IMR-90 (cell line): ENCODE data around the gene TMEM52B. TPM values are rescaled to one million over a fixed set of nuclear protein-coding genes. Genes with fewer than 3 reads are reported as not detected.
A peak's percentile ranks its signal among the peaks of the same experiment; 100 is the strongest.
"Not testable (repeated sequence)": the region's sequence is repeated elsewhere in the genome, so short reads cannot be mapped to it uniquely, and the experiment has no call there.

ENCODE experiments used
- ATAC-seq: fragments of 200-7000 bp; cut with Tn5 transposase; 2 replicates; pipeline ENCODE4 v1.9.1; 2020; ENCODE audit warnings: low read depth, mild to moderate bottlenecking, moderate library complexity
- BruUV-seq: library from RNA; stranded (reverse); fragments of 400-500 nt; replicated peaks from 2 replicates; lab custom pipeline; 2021; lab: Mats Ljungman, UMichigan
- CTCF ChIA-PET: fragments of 300-600 bp; formaldehyde crosslinking; extraction: SDS; loops from one replicate; lab custom pipeline; 2021; ENCODE audit warnings: antibody characterized with exemption; lab: Yijun Ruan, JAX
- POLR2A ChIA-PET: fragments of 300-600 bp; sonication (Branson Sonifier 250); formaldehyde crosslinking; loops from one replicate; lab custom pipeline; 2022; ENCODE audit warnings: antibody characterized with exemption; ENCODE audit not compliant: unreplicated experiment; lab: Charles Lee
- DNase-seq: peaks from one replicate; pipeline ENCODE4 v3.0.0; 2013
- H2AFZ ChIP-seq: replicated peaks from 2 replicates; pipeline ENCODE3; 2013; ENCODE audit warnings: low read length, mild to moderate bottlenecking; ENCODE audit not compliant: poor library complexity
- H2AK5ac ChIP-seq: 2 replicates; pipeline ENCODE4 v1.6.1; 2013; ENCODE audit warnings: low read depth, low read length, inconsistent platforms
- H2AK9ac ChIP-seq: replicated peaks from 2 replicates; pipeline ENCODE3; 2013; ENCODE audit warnings: mild to moderate bottlenecking, low read depth, low read length, moderate library complexity; ENCODE audit not compliant: poor library complexity
- H2BK120ac ChIP-seq: 2 replicates; pipeline ENCODE4 v1.6.1; 2013; ENCODE audit warnings: low read depth, low read length, inconsistent platforms
- H2BK15ac ChIP-seq: 3 replicates; pipeline ENCODE4 v1.6.1; 2013; ENCODE audit warnings: low read depth, low read length, inconsistent platforms
- H2BK20ac ChIP-seq: 2 replicates; pipeline ENCODE4 v1.6.1; 2013; ENCODE audit warnings: low read depth, mild to moderate bottlenecking, inconsistent platforms, low read length, moderate library complexity
- H2BK5ac ChIP-seq: 2 replicates; pipeline ENCODE4 v1.6.1; 2013; ENCODE audit warnings: mild to moderate bottlenecking, low read depth, low read length, inconsistent platforms; ENCODE audit not compliant: poor library complexity, severe bottlenecking
- H3K14ac ChIP-seq: replicated peaks from 2 replicates; pipeline ENCODE4 v1.6.1; 2013; ENCODE audit warnings: low read depth, low read length, inconsistent platforms
- H3K18ac ChIP-seq: 2 replicates; pipeline ENCODE4 v1.6.1; 2013; ENCODE audit warnings: low read depth, low read length, control low read depth
- H3K23ac ChIP-seq: 2 replicates; pipeline ENCODE4 v1.6.1; 2013; ENCODE audit warnings: low read depth, low read length, inconsistent platforms
- H3K27ac ChIP-seq: 2 replicates; pipeline ENCODE4 v1.5.1; 2013; ENCODE audit warnings: mild to moderate bottlenecking, control low read depth, low read length; ENCODE audit not compliant: insufficient read depth
- H3K27me3 ChIP-seq: 2 replicates; pipeline ENCODE4 v1.6.1; 2013; ENCODE audit warnings: low read length; ENCODE audit not compliant: control insufficient read depth, insufficient read depth
- H3K36me3 ChIP-seq: 2 replicates; pipeline ENCODE4 v1.6.1; 2013; ENCODE audit warnings: low read length, mixed read lengths; ENCODE audit not compliant: control insufficient read depth, insufficient read depth
- H3K4ac ChIP-seq: 2 replicates; pipeline ENCODE4 v1.6.1; 2013; ENCODE audit warnings: low read depth, low read length, inconsistent platforms
- H3K4me1 ChIP-seq: 2 replicates; pipeline ENCODE4 v1.6.1; 2013; ENCODE audit warnings: low read length, mixed read lengths; ENCODE audit not compliant: control insufficient read depth, insufficient read depth
- H3K4me2 ChIP-seq: 2 replicates; pipeline ENCODE4 v1.6.1; 2013; ENCODE audit warnings: low read depth, mild to moderate bottlenecking, control low read depth, low read length, moderate library complexity
- H3K4me3 ChIP-seq: 2 replicates; pipeline ENCODE4 v1.5.1; 2013; ENCODE audit warnings: low read depth, mild to moderate bottlenecking, control low read depth, low read length, moderate library complexity; ENCODE audit not compliant: insufficient read depth
- H3K56ac ChIP-seq: 2 replicates; pipeline ENCODE4 v1.6.1; 2013; ENCODE audit warnings: low read length, inconsistent platforms; ENCODE audit not compliant: insufficient read depth; ENCODE audit errors: extremely low read depth
- H3K79me1 ChIP-seq, 2 experiments: 2 replicates each; pipeline ENCODE4 v1.6.1; 2013; ENCODE audit warnings: low read length in 2 of 2, inconsistent platforms in 1 of 2, low read depth in 1 of 2
- H3K9ac ChIP-seq: 2 replicates; pipeline ENCODE4 v1.6.1; 2013; ENCODE audit warnings: low read depth, low read length, control low read depth
- H3K9me1 ChIP-seq: 2 replicates; pipeline ENCODE4 v1.6.1; 2013; ENCODE audit warnings: low read length, inconsistent platforms; ENCODE audit not compliant: insufficient read depth
- H3K9me3 ChIP-seq: 2 replicates; pipeline ENCODE4 v1.6.1; 2013; ENCODE audit warnings: low read length; ENCODE audit not compliant: control insufficient read depth, insufficient read depth
- H4K20me1 ChIP-seq: 2 replicates; pipeline ENCODE4 v1.6.1; 2013; ENCODE audit warnings: low read length, inconsistent platforms; ENCODE audit not compliant: insufficient read depth
- H4K5ac ChIP-seq: 2 replicates; pipeline ENCODE4 v1.6.1; 2013; ENCODE audit warnings: mild to moderate bottlenecking, low read depth, low read length, control low read depth
- H4K8ac ChIP-seq, 2 experiments: 2 replicates each; pipeline ENCODE4 v1.6.1; 2013; ENCODE audit warnings: low read depth in 2 of 2, low read length in 2 of 2, control low read depth in 1 of 2, inconsistent platforms in 1 of 2
- H4K91ac ChIP-seq: 2 replicates; pipeline ENCODE4 v1.6.1; 2013; ENCODE audit warnings: low read depth, low read length, inconsistent platforms; ENCODE audit not compliant: insufficient read depth
- BHLHE40 ChIP-seq: fragments of 150-350 bp; IDR thresholded peaks from 2 replicates; pipeline ENCODE4 v1.6.1; 2016; ENCODE audit warnings: mild to moderate bottlenecking, low read depth, low read length
- CHD1 ChIP-seq: IDR thresholded peaks from 2 replicates; pipeline ENCODE4 v1.6.1; 2012; ENCODE audit warnings: low read depth, low read length, improper control_type of control experiment
- MAZ ChIP-seq: IDR thresholded peaks from 2 replicates; pipeline ENCODE4 v1.6.1; 2012; ENCODE audit warnings: low read depth, mild to moderate bottlenecking, low read length, improper control_type of control experiment, moderate library complexity, borderline replicate concordance
- MXI1 ChIP-seq: IDR thresholded peaks from 2 replicates; pipeline ENCODE4 v1.6.1; 2012; ENCODE audit warnings: low read depth, mild to moderate bottlenecking, low read length, moderate library complexity, borderline replicate concordance
- NFE2L2 ChIP-seq: fragments of 150-350 bp; IDR thresholded peaks from 2 replicates; pipeline ENCODE4 v1.6.1; 2016; ENCODE audit warnings: low read depth, mild to moderate bottlenecking, low read length
- POLR2A ChIP-seq: IDR thresholded peaks from 2 replicates; pipeline ENCODE4 v1.6.1; 2012; ENCODE audit warnings: mild to moderate bottlenecking, low read depth, low read length
- RAD21 ChIP-seq: IDR thresholded peaks from 2 replicates; pipeline ENCODE4 v1.6.1; 2012; ENCODE audit warnings: low read length, improper control_type of control experiment
- RCOR1 ChIP-seq: IDR thresholded peaks from 2 replicates; pipeline ENCODE4 v1.6.1; 2012; ENCODE audit warnings: mild to moderate bottlenecking, low read length, improper control_type of control experiment; ENCODE audit not compliant: insufficient replicate concordance
- WGBS, 2 experiments: methylation state at CpG; one replicate each; pipeline versions ENCODE4 v1.1.5 to v1.1.7; 2013; ENCODE audit warnings: missing lambda C conversion rate in 2 of 2; ENCODE audit not compliant: insufficient read length in 1 of 2; ENCODE audit errors: extremely low coverage in 2 of 2; 5-methylcytosine and 5-hydroxymethylcytosine counted together
- dilution Hi-C: fragments of 300-500 bp; cut with HindIII; formaldehyde crosslinking; loops from one replicate; pipeline ENCODE4 v1.14.3; 2018; ENCODE audit warnings: low sequenced_read_pairs; ENCODE audit not compliant: unreplicated experiment
- in situ Hi-C: fragments of 300-500 bp; cut with MboI; formaldehyde crosslinking; loops from 3 replicates; pipeline ENCODE4 v1.14.3; 2019; ENCODE audit warnings: low sequenced_read_pairs, inconsistent platforms, mixed read lengths
- intact Hi-C: fragments of 100-400 bp; cut with micrococcal nuclease; formaldehyde crosslinking; loops from 2 replicates; pipeline ENCODE4 v1.10.0; 2022
- polyA plus RNA-seq, 3 experiments: library from polyadenylated mRNA; depleted of rRNA; stranded (reverse); fragments of >200 nt; gene quantifications; 2 replicates each; pipeline ENCODE4 v1.2.3, GENCODE V29; 2012; ENCODE audit warnings: low replicate concordance in 1 of 3
- total RNA-seq: library from RNA; depleted of rRNA; stranded (reverse); fragments of >200 nt; gene quantifications from 2 replicates; pipeline ENCODE4 v1.2.3, GENCODE V29; 2012
- TF ChIP-seq, protein P1 (sequence below): fragments of 150-350 bp; IDR thresholded peaks from 2 replicates; pipeline ENCODE4 v1.6.1; 2016; ENCODE audit warnings: low read depth, mild to moderate bottlenecking, low read length, moderate library complexity, borderline replicate concordance

The TMEM52B gene
- total and polyA plus RNA-seq, 2 of the 4 experiments (the other 2 are of a cell fraction), result 2.0 to 3.6 TPM

DNA sequence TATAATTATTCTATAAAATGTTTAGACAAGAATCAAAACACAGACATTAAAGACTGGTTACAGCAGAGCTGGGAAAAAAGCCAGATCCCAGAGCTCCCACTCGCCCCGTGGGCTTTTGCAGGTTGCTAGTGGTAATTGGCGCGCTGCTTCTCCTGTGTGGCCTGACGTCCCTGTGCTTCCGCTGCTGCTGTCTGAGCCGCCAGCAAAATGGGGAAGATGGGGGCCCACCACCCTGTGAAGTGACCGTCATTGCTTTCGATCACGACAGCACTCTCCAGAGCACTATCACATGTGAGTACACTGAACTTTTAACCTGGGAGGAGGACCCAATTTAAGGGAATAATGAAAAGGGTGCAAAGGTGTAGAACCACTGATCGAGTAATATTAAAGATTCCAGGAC is 7.5 kb downstream of the TMEM52B start:
- in situ Hi-C loops (no loop called here), dilution Hi-C loops (no loop called here), intact Hi-C loops (no loop called here)
- peak overlapping the region; percentile 39; the same call in 1 of the 2 replicates for H3K27ac ChIP-seq
- ATAC-seq (no peak), DNase-seq (no peak)
- TF ChIP-seq MAZ, result no peak
- TF ChIP-seq, protein P1, sequence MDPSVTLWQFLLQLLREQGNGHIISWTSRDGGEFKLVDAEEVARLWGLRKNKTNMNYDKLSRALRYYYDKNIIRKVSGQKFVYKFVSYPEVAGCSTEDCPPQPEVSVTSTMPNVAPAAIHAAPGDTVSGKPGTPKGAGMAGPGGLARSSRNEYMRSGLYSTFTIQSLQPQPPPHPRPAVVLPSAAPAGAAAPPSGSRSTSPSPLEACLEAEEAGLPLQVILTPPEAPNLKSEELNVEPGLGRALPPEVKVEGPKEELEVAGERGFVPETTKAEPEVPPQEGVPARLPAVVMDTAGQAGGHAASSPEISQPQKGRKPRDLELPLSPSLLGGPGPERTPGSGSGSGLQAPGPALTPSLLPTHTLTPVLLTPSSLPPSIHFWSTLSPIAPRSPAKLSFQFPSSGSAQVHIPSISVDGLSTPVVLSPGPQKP, result no peak
- no peak for TF ChIP-seq CHD1
- TF ChIP-seq RCOR1, result no peak
- TF ChIP-seq POLR2A, result no peak
- TF ChIP-seq BHLHE40, result no peak
- no peak for TF ChIP-seq NFE2L2
- TF ChIP-seq RAD21, result no peak
- no peak for TF ChIP-seq MXI1
- peak overlapping the region; percentile 73 for H4K91ac ChIP-seq
- H3K14ac ChIP-seq, result no peak overlapping the region
- no peak overlapping the region for H3K56ac ChIP-seq
- CTCF ChIA-PET, result no interaction called here
- peak overlapping the region; percentile 60; the same call in 1 of the 2 replicates for H2AK5ac ChIP-seq
- no peaks in the 10 kb centered on the region for H3K9me3 ChIP-seq
- H3K9me1 ChIP-seq, result peaks cover 8% of the 10 kb centered on the region
- no peak overlapping the region for H3K9ac ChIP-seq
- H2BK5ac ChIP-seq, result peak overlapping the region; percentile 9
- H3K4me2 ChIP-seq, result no peak overlapping the region
- no peak overlapping the region for H3K4me3 ChIP-seq
- no peak overlapping the region for H3K23ac ChIP-seq
- H3K79me1 ChIP-seq, result no peaks in the 10 kb centered on the region
- H3K4ac ChIP-seq, result peak overlapping the region; percentile 57
- H2BK120ac ChIP-seq, result peak overlapping the region; percentile 69
- POLR2A ChIA-PET, result no interaction called here
- H3K4me1 ChIP-seq, result peaks cover 24% of the 10 kb centered on the region
- no TSS peak for BruUV-seq
- no peak overlapping the region for H2AFZ ChIP-seq
- H4K8ac ChIP-seq, result peak overlapping the region in 1 of 2 experiments; percentile 2; a peak in 1 of 4 replicates
- H4K20me1 ChIP-seq, result no peaks in the 10 kb centered on the region
- no peaks in the 10 kb centered on the region for H3K36me3 ChIP-seq
- peak overlapping the region; percentile 64; the same call in 1 of the 2 replicates for H4K5ac ChIP-seq
- H3K27me3 ChIP-seq, result no peaks in the 10 kb centered on the region
- no peak overlapping the region for H2AK9ac ChIP-seq
- 73% methylated on average over 7 of the region's 11 CpGs; no CpG with 5 or more reads in 1 of the 2 experiments for WGBS, 2 experiments
- peak overlapping the region; percentile 73 for H2BK20ac ChIP-seq
- peak overlapping the region; percentile 36; the same call in 1 of the 2 replicates for H3K18ac ChIP-seq
- peak overlapping the region; percentile 76; the same call in 2 of the 3 replicates for H2BK15ac ChIP-seq

- H2BK20ac ChIP-seq, H4K20me1 ChIP-seq, H3K27ac ChIP-seq, H3K9me3 ChIP-seq, intact Hi-C loops, H3K36me3 ChIP-seq, H3K56ac ChIP-seq, H3K27me3 ChIP-seq, H2BK5ac ChIP-seq, H3K79me1 ChIP-seq, H3K4me3 ChIP-seq, H3K14ac ChIP-seq, H4K91ac ChIP-seq, H2AK9ac ChIP-seq, H3K9ac ChIP-seq, H3K18ac ChIP-seq, H3K9me1 ChIP-seq, BruUV-seq, H4K5ac ChIP-seq, ATAC-seq, H3K4ac ChIP-seq, dilution Hi-C loops, H2AFZ ChIP-seq, DNase-seq, H2BK120ac ChIP-seq, CTCF ChIA-PET, H2BK15ac ChIP-seq, H3K23ac ChIP-seq, H3K4me2 ChIP-seq, POLR2A ChIA-PET, H4K8ac ChIP-seq, in situ Hi-C loops: not testable (repeated sequence)
- Histone ChIP-seq H2AK5ac (0 out of 2 replicates have a peak overlapping the region, but pooled peaks have one; percentile 5), H3K4me1 (peaks cover 25% of the 10 kb centered on the region)
- WGBS, 2 experiments, result 100% methylated on average over 2 of the region's 6 CpGs; no CpG with 5 or more reads in 1 of the 2 experiments
Measured at GRCh38 chr12:10186958-10187357, 8.1 kb downstream of the TMEM52B start.
